ENCODE measurements around the gene ZC3H12A.

Gene ZC3H12A

GRCh38 chr1:37453647-37454046 lies 20.7 kb upstream of the ZC3H12A start:
- no peak for DNase-seq

GRCh38 chr1:37455516-37455915 lies 18.9 kb upstream of the ZC3H12A start:
- no peak for DNase-seq

GRCh38 chr1:37456614-37457013 lies 17.8 kb upstream of the ZC3H12A start:
- DNase-seq, result no peak

GRCh38 chr1:37458551-37458950 lies 15.8 kb upstream of the ZC3H12A start:
- DNase-seq, result no peak

GRCh38 chr1:37461698-37462436 lies 12.5 kb upstream of the ZC3H12A start:
- DNase-seq, result no peak

- no peak for DNase-seq
Measured at GRCh38 chr1:37464443-37464842, 9.9 kb upstream of the ZC3H12A start.

- DNase-seq, result peak in 1 of 58 donors; percentile 9
Measured at GRCh38 chr1:37465593-37466517, 8.5 kb upstream of the ZC3H12A start.

- DNase-seq, result no peak
Measured at GRCh38 chr1:37468037-37468436, 6.3 kb upstream of the ZC3H12A start.

GRCh38 chr1:37469386-37469785 lies 5.0 kb upstream of the ZC3H12A start:
- no peak for DNase-seq

- peak in 45 of 58 donors; percentile 12 to 85 (median 49) for DNase-seq
Measured at GRCh38 chr1:37471345-37472231, 2.8 kb upstream of the ZC3H12A start.

GRCh38 chr1:37472281-37472680 lies 2.1 kb upstream of the ZC3H12A start:
- DNase-seq, result peak in 1 of 58 donors; percentile 12

GRCh38 chr1:37472994-37473393 lies 1.4 kb upstream of the ZC3H12A start:
- no peak for DNase-seq

GRCh38 chr1:37473431-37474045 lies 842 bp upstream of the ZC3H12A start:
- DNase-seq, result peak in 2 of 58 donors; percentile 21 to 41

- peak in 3 of 58 donors; percentile 39 to 57 (median 55) for DNase-seq
Measured at GRCh38 chr1:37474697-37475379, 458 bp downstream of the ZC3H12A start.

- no peak for DNase-seq
Measured at GRCh38 chr1:37475380-37476086, 1.2 kb downstream of the ZC3H12A start.

- no peak for DNase-seq
Measured at GRCh38 chr1:37476087-37476452, 1.7 kb downstream of the ZC3H12A start.

GRCh38 chr1:37476460-37477197 lies 2.2 kb downstream of the ZC3H12A start:
- peak in 5 of 58 donors; percentile 29 to 57 (median 37) for DNase-seq

- DNase-seq, result no peak
Measured at GRCh38 chr1:37477198-37477931, 3.0 kb downstream of the ZC3H12A start.

All from anterior cingulate cortex (tissue), 58 donors.